PC-9 (cell line): ENCODE results near the gene HDGFL2. TPM values are rescaled to one million over a fixed set of nuclear protein-coding genes. Genes with fewer than 3 reads are reported as not detected.

Experiments used
- BruUV-seq: library from RNA; stranded (reverse); fragments of 400-500 nt; replicated peaks from 2 replicates; lab custom pipeline; 2021; lab: Mats Ljungman, UMichigan
- CTCF ChIA-PET: fragments of 300-600 bp; sonication (Branson Sonifier 250); formaldehyde crosslinking; loops from one replicate; lab custom pipeline; 2022; ENCODE audit warnings: antibody characterized with exemption; lab: Charles Lee
- POLR2A ChIA-PET: fragments of 300-600 bp; sonication (Branson Sonifier 250); formaldehyde crosslinking; loops from one replicate; lab custom pipeline; 2022; ENCODE audit warnings: antibody characterized with exemption; ENCODE audit not compliant: unreplicated experiment; lab: Charles Lee
- DNase-seq, 2 experiments: peaks; one replicate each; pipeline versions ENCODE4 v3.0.0 to v3.0.0-alpha.2; 2015 to 2022; ENCODE audit warnings: mixed read lengths in 1 of 2
- H2AFZ ChIP-seq: fragments of 200-600 bp; sonication (generic); 2 replicates; pipeline ENCODE4 v1.8.1; 2017; ENCODE audit warnings: antibody characterized with exemption
- H3F3A ChIP-seq: fragments of 200-600 bp; sonication (generic); 2 replicates; pipeline ENCODE4 v1.8.1; 2017; ENCODE audit warnings: antibody characterized with exemption, mild to moderate bottlenecking, low read depth; ENCODE audit not compliant: insufficient read depth
- H3K27ac ChIP-seq: fragments of 200-600 bp; sonication (generic); 2 replicates; pipeline ENCODE4 v1.6.1; 2016; ENCODE audit warnings: mixed run types
- H3K27me3 ChIP-seq: fragments of 200-600 bp; sonication (generic); 2 replicates; pipeline ENCODE4 v1.6.1; 2016; ENCODE audit warnings: low read depth, mixed run types; ENCODE audit not compliant: insufficient read depth
- H3K36me3 ChIP-seq: fragments of 200-600 bp; sonication (generic); 2 replicates; pipeline ENCODE4 v1.6.1; 2016; ENCODE audit warnings: low read depth, mixed run types
- H3K4me1 ChIP-seq: fragments of 200-600 bp; sonication (generic); replicated peaks from 2 replicates; pipeline ENCODE4 v1.6.1; 2016; ENCODE audit warnings: mixed run types; ENCODE audit not compliant: insufficient read depth
- H3K4me2 ChIP-seq: fragments of 200-600 bp; sonication (generic); 2 replicates; pipeline ENCODE4 v1.6.1; 2017; ENCODE audit warnings: mixed run types
- H3K4me3 ChIP-seq: fragments of 200-600 bp; sonication (generic); 2 replicates; pipeline ENCODE4 v1.6.1; 2016; ENCODE audit warnings: mixed run types
- H3K79me2 ChIP-seq: fragments of 200-600 bp; sonication (generic); 2 replicates; pipeline ENCODE4 v1.6.1; 2017; ENCODE audit warnings: low read depth, mixed run types
- H3K9me2 ChIP-seq: fragments of 200-600 bp; sonication (generic); 2 replicates; pipeline ENCODE4 v1.8.1; 2017; ENCODE audit warnings: mild to moderate bottlenecking; ENCODE audit not compliant: insufficient read depth
- H3K9me3 ChIP-seq: fragments of 200-600 bp; sonication (generic); 2 replicates; pipeline ENCODE4 v1.8.1; 2016; ENCODE audit warnings: low read depth; ENCODE audit not compliant: insufficient read depth
- H4K20me1 ChIP-seq: fragments of 200-600 bp; sonication (generic); 2 replicates; pipeline ENCODE4 v1.8.1; 2017; ENCODE audit not compliant: insufficient read depth
- EZH2 ChIP-seq: fragments of 200-600 bp; sonication (generic); IDR thresholded peaks from 2 replicates; pipeline ENCODE4 v1.8.0; 2017; ENCODE audit warnings: antibody characterized with exemption, low read depth
- intact Hi-C: fragments of 100-400 bp; cut with micrococcal nuclease; formaldehyde crosslinking; loops from one replicate; pipeline ENCODE4 v1.10.0; 2022; ENCODE audit not compliant: unreplicated experiment
- total RNA-seq: library from RNA; stranded (reverse); gene quantifications from 2 replicates; pipeline ENCODE4 v1.2.3, GENCODE V29; 2021
- TF ChIP-seq, protein P1 (sequence below): fragments of 200-600 bp; sonication (generic); conservative IDR thresholded peaks from 2 replicates; pipeline ENCODE4 v1.6.1; 2017; ENCODE audit warnings: mixed run types, antibody characterized with exemption, mild to moderate bottlenecking, moderate library complexity

HDGFL2 gene
- total RNA-seq, 1 experiment from 2014 or later: 50.8 TPM

DNA sequence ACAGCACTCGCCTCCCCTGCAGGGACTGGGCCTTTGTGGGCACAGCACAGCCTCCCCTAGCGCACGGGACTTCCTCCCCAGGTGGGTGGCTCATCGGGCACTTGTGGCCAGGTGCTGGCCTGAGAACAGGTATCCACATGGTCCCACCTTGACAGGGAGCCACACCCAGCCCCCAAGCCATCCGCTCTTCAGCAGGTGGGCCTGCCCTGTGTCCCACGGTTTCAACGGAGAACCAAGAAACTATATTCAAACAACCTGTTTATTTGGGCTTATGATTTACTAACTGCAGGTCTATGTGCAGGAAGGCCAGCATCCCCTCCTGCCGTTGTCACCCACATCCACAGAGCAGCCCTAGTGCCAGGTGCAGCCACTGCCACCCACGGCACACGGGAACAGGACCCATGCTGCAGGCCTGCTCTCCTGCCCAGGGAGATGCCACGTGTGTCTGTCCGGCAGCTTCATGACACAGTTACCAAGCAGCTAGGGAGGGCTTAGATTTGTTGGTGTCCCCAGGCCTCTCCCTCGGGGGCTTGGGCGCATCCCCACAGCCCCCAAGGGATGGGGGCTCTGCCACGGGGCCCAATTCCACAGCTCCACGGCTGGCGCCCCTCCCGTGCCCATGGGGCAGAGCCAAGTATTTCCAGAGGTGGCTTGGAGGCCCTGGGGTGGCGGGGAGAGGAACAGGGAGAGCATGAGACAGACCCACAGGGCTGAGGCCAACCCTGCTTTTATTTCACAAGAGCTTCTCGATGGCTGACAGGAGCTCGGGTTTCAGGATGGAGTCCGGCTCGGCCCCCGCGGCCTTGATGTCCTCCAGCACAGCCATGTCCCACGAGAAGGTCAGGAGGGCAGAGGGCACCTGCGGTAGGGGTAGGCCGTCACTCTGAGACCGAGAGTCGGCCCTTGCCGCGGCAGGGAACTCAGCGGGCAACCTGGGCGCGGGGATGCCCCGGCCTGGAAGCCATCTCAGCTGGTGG is 27.0 kb upstream of the HDGFL2 start:
- H3K27ac ChIP-seq: no peak overlapping the region
- intact Hi-C loops: no loop called here
- no peak overlapping the region for H2AFZ ChIP-seq
- no peaks in the 10 kb centered on the region for H3K9me2 ChIP-seq
- BruUV-seq: TSS peak; percentile 27
- H3K4me2 ChIP-seq: no peak overlapping the region
- no peaks in the 10 kb centered on the region for H3K27me3 ChIP-seq
- TF ChIP-seq EZH2: no peak
- TF ChIP-seq, protein P1, sequence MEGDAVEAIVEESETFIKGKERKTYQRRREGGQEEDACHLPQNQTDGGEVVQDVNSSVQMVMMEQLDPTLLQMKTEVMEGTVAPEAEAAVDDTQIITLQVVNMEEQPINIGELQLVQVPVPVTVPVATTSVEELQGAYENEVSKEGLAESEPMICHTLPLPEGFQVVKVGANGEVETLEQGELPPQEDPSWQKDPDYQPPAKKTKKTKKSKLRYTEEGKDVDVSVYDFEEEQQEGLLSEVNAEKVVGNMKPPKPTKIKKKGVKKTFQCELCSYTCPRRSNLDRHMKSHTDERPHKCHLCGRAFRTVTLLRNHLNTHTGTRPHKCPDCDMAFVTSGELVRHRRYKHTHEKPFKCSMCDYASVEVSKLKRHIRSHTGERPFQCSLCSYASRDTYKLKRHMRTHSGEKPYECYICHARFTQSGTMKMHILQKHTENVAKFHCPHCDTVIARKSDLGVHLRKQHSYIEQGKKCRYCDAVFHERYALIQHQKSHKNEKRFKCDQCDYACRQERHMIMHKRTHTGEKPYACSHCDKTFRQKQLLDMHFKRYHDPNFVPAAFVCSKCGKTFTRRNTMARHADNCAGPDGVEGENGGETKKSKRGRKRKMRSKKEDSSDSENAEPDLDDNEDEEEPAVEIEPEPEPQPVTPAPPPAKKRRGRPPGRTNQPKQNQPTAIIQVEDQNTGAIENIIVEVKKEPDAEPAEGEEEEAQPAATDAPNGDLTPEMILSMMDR: no peak
- H3K4me1 ChIP-seq: no peaks in the 10 kb centered on the region
- ChIA-PET CTCF (no interaction called here), POLR2A (interaction anchor here (0.5 kb wide), 1 partner anchor 43 kb away, joined by 4 read pairs; no protein-coding TSS in a partner anchor)
- H3K9me3 ChIP-seq: no peaks in the 10 kb centered on the region
- no peaks in the 10 kb centered on the region for H4K20me1 ChIP-seq
- H3K4me3 ChIP-seq: no peak overlapping the region
- H3F3A ChIP-seq: 0 out of 2 replicates have a peak, but pooled peaks cover 3% of the 10 kb centered on the region
- no peaks in the 10 kb centered on the region for H3K36me3 ChIP-seq
- no peak for DNase-seq
- no peaks in the 10 kb centered on the region for H3K79me2 ChIP-seq

DNA sequence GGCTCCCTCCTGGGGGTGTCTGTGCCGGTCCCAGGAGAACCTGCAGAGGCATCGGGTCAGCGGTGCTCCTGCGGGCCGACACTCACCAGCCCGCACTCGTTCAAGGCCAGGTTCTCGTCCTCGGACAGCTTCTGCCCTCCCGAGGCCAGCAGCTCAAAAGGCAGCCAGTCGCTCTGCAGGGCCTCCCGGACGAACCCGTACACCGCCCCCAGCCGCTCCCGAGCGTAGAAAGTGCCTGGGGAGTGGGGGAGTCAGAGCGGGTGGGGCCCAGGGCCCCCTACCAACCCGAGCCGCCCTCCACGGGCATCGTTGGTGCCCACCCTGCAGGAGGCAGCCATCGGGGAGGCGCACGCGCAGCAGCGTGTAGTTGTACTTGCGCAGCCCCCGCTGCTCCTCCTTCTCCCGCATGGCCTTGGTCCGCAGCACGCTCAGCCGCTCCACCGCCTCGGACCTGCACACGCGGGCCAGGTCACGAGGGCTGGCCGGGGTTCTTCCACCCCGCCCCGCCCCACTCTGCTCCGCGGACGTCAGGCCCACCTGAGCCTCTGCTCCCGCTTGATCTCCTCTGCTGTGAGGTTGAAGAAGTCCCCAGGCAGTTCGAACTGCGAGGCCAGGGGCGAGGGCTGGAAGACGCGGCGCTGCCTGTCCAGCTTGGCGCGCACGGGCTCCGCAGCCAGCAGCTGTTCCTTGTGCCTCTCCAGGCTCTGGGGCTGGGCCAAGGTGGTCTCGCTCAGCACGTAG is 26.0 kb upstream of the HDGFL2 start:
- no TSS peak for BruUV-seq
- DNase-seq: no peak
- Histone ChIP-seq H3K4me1 (no peaks in the 10 kb centered on the region), H4K20me1 (no peaks in the 10 kb centered on the region), H3K9me3 (no peaks in the 10 kb centered on the region), H3K4me3 (no peak overlapping the region), H3K79me2 (no peaks in the 10 kb centered on the region), H3F3A (peaks cover 4% of the 10 kb centered on the region; the same call in 1 of the 2 replicates), H3K27ac (no peak overlapping the region), H3K4me2 (no peak overlapping the region), H2AFZ (no peak overlapping the region), H3K36me3 (no peaks in the 10 kb centered on the region), H3K9me2 (no peaks in the 10 kb centered on the region), H3K27me3 (no peaks in the 10 kb centered on the region)
- no peak for TF ChIP-seq EZH2
- TF ChIP-seq, protein P1: no peak
- intact Hi-C loops: no loop called here
- POLR2A ChIA-PET: no interaction called here
- CTCF ChIA-PET: no interaction called here

DNA sequence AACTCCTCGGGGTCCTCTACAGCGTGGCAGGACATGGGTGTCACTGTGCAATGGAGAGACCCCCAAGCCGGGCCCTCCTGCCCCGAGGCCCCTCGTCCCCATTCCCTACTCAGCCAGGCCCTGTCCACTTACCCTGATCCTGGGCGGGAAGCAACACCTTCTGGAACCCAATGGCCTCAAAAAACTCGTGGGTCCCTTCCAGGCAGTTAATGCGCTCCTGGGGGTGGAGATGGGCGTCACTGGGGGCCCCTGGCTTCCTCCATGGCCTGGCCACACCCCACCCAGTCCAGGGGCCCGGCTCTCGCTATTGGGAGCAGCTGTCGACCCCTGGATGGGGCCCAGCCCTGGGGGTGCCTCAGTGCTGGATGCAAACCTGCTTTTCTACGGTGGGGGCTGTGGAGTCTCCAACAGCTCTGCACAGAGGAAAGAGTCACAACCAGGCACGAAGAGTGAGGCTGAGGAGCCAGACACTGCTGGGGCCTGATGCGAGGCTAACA is 25.3 kb upstream of the HDGFL2 start:
- Histone ChIP-seq H3K4me3 (no peak overlapping the region), H3K9me2 (no peaks in the 10 kb centered on the region), H3K4me2 (no peak overlapping the region), H3K36me3 (no peaks in the 10 kb centered on the region), H3K9me3 (no peaks in the 10 kb centered on the region), H4K20me1 (no peaks in the 10 kb centered on the region), H3K27ac (no peak overlapping the region), H2AFZ (no peak overlapping the region), H3K27me3 (no peaks in the 10 kb centered on the region), H3F3A (peaks cover 9% of the 10 kb centered on the region; the same call in 1 of the 2 replicates), H3K79me2 (no peaks in the 10 kb centered on the region), H3K4me1 (no peaks in the 10 kb centered on the region)
- no peak for TF ChIP-seq EZH2
- TF ChIP-seq, protein P1: no peak
- ChIA-PET POLR2A (no interaction called here), CTCF (no interaction called here)
- BruUV-seq: no TSS peak
- intact Hi-C loops: no loop called here
- no peak for DNase-seq
